ENCODE results near the gene PHAX.
A peak's percentile ranks its signal among the peaks of the same experiment; 100 is the strongest.
"Not testable (repeated sequence)": the region's sequence is repeated elsewhere in the genome, so short reads cannot be mapped to it uniquely, and the experiment has no call there.

PHAX gene, protein sequence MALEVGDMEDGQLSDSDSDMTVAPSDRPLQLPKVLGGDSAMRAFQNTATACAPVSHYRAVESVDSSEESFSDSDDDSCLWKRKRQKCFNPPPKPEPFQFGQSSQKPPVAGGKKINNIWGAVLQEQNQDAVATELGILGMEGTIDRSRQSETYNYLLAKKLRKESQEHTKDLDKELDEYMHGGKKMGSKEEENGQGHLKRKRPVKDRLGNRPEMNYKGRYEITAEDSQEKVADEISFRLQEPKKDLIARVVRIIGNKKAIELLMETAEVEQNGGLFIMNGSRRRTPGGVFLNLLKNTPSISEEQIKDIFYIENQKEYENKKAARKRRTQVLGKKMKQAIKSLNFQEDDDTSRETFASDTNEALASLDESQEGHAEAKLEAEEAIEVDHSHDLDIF

DNA sequence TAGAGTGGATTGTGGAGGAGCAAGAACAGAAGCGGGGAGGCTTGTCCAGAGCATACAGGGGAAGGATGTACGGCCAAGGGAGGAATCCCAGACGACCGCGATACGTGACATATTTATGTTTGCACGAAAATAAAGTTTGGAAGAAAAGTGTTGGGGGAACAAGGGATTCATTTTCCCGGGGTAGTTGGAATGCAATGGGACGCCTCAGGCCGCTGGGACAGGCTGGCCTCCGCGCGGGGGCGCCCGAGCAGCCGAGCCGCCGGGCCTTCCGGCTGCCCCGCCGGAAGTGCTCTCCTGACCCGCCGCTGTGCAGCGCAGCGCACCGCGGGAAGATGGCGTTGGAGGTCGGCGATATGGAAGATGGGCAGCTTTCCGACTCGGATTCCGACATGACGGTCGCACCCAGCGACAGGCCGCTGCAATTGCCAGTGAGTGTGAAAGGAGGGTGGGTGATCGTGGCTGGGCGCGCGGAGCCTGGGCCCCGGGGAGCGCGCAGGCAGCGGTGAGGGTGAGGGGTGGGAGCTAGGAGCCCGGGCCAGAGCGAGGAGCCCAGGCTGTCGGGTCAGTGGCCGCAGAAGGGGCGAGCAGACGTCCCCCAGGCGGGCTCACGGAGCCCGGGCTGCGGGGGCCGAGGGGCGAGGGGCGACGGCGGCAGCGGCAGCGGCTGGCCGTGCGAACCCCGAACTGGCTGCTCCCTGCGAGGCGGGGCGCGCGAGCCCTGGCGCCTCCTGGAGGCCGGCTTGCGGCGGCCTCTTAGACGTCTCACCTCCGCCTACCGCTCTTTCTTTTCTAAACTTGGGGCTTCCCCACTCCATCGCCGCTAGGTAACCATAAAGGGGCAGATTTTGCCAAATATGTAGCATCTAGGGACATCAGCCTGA lies at the start of gene PHAX:
Gene PHAX, plus strand, starts transcription at position 317 of the 881 bp plus-strand sequence. Its CDS starts 16 bp downstream, at position 333.
- H3K4me3 ChIP-seq (ENCODE audit: low read depth, low read length) = peak within 1 kb of the TSS; percentile 98
- TF ChIP-seq, protein P1, sequence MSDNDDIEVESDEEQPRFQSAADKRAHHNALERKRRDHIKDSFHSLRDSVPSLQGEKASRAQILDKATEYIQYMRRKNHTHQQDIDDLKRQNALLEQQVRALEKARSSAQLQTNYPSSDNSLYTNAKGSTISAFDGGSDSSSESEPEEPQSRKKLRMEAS (IDR thresholded peaks at IDR 0.05; ENCODE audit: low read depth, low read length) = peak; percentile 22; the same call in 1 of the 2 replicates
- TF ChIP-seq POLR2A (IDR thresholded peaks at IDR 0.05; ENCODE audit: extremely low read depth, insufficient read length) (peak; percentile 66), MYC (IDR thresholded peaks at IDR 0.05; ENCODE audit: low read depth, low read length) (0 out of 2 replicates have a peak, but pooled peaks have one; percentile 7)
- TF ChIP-seq, protein P2, sequence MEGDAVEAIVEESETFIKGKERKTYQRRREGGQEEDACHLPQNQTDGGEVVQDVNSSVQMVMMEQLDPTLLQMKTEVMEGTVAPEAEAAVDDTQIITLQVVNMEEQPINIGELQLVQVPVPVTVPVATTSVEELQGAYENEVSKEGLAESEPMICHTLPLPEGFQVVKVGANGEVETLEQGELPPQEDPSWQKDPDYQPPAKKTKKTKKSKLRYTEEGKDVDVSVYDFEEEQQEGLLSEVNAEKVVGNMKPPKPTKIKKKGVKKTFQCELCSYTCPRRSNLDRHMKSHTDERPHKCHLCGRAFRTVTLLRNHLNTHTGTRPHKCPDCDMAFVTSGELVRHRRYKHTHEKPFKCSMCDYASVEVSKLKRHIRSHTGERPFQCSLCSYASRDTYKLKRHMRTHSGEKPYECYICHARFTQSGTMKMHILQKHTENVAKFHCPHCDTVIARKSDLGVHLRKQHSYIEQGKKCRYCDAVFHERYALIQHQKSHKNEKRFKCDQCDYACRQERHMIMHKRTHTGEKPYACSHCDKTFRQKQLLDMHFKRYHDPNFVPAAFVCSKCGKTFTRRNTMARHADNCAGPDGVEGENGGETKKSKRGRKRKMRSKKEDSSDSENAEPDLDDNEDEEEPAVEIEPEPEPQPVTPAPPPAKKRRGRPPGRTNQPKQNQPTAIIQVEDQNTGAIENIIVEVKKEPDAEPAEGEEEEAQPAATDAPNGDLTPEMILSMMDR (IDR thresholded peaks at IDR 0.05; ENCODE audit: low read depth, low read length) = peak; percentile 76
- peak; percentile 87 for DNase-seq (ENCODE audit: low read depth)

DNA sequence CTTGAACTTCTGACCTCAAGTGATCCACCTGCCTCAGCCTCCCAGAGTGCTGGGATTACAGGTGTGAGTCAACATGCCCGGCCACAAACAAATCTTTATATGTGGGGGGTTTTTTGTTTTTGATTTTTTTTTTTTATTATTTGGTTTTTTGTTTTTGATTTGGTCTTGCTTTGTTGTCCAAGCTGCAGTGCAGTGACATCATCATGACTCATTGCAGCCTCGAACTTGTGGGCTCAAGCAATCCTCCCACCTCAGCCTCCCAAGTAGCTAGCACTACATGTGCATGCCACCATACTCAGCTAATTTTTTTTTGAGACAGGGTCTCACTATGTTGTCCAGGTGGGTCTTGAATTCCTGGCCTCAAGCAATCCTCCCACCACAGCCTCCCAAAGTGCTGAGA lies 48.1 kb upstream of the PHAX start:
- TF ChIP-seq, protein P2 (IDR thresholded peaks at IDR 0.05; ENCODE audit: low read depth, low read length) = no peak
- TF ChIP-seq MYC (IDR thresholded peaks at IDR 0.05; ENCODE audit: low read depth, low read length) (no peak), POLR2A (IDR thresholded peaks at IDR 0.05; ENCODE audit: extremely low read depth, insufficient read length) (no peak)
- TF ChIP-seq, protein P1 (IDR thresholded peaks at IDR 0.05; ENCODE audit: low read depth, low read length) = no peak
- no peak overlapping the region for H3K4me3 ChIP-seq (ENCODE audit: low read depth, low read length)
- DNase-seq (ENCODE audit: low read depth) = no peak

DNA sequence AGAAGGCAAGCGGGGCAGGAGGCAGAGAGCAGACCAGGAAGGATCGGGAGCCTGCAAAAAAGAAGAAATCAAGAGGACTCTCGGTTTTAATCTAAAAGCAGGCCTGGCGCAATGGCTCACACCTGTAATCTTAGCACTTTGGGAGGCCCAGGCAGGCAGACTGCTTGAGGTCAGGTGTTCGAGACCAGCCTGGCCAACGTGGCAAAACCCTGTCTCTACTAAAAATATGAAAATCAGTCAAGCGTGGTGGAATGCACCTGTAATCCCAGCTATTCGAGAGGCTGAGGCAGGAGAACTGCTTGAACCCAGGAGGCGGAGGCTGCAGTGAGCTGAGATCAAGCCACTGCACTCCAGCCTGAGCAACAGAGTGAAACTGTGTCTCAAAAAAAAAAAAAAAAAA lies 45.6 kb upstream of the PHAX start:
- H3K4me3 ChIP-seq (ENCODE audit: low read depth, low read length); DNase-seq (ENCODE audit: low read depth): not testable (repeated sequence)

DNA sequence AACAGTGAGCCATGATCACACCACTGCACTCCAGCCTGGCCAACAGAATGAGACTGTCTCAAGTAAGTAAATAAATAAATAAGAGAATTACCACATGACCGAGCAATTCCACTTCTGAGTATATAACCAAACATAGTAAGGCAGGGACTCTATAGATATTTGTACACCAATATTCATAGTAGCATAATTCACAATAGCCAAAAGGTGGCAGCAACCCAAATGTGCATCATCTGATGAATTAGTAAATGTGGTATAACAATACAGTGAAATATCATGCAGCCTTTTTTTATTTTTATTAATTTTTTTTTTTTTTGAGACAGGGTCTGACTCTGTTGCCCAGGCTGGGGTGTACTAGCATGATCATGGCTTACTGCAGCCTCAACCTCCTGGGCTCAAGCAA lies 38.8 kb upstream of the PHAX start:
- H3K4me3 ChIP-seq (ENCODE audit: low read depth, low read length) = no peak overlapping the region
- TF ChIP-seq, protein P2 (IDR thresholded peaks at IDR 0.05; ENCODE audit: low read depth, low read length) = no peak
- TF ChIP-seq MYC (IDR thresholded peaks at IDR 0.05; ENCODE audit: low read depth, low read length) = no peak
- TF ChIP-seq, protein P1 (IDR thresholded peaks at IDR 0.05; ENCODE audit: low read depth, low read length) = no peak
- TF ChIP-seq POLR2A (IDR thresholded peaks at IDR 0.05; ENCODE audit: extremely low read depth, insufficient read length) = no peak

DNA sequence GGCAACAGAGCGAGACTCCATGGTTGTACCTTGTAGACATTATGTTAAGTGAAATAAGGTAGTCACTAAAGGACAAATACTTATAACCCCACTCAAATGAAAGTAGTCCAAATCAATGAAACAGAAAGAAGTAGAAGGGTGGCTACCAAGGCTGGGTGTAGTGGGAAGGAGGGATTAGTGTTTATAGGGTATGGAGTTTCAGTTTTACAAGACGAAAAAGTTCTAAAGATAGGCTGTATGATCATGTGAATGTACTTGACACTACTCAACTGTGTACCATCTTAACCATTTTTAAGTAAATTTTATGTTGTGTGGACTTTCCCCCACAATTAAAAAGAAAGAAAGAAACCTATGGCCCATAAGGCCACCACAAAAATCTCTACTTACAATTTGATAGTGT lies 37.9 kb upstream of the PHAX start:
- TF ChIP-seq POLR2A (IDR thresholded peaks at IDR 0.05; ENCODE audit: extremely low read depth, insufficient read length) (no peak), MYC (IDR thresholded peaks at IDR 0.05; ENCODE audit: low read depth, low read length) (no peak)
- TF ChIP-seq, protein P2 (IDR thresholded peaks at IDR 0.05; ENCODE audit: low read depth, low read length) = no peak
- TF ChIP-seq, protein P1 (IDR thresholded peaks at IDR 0.05; ENCODE audit: low read depth, low read length) = no peak
- no peak for DNase-seq (ENCODE audit: low read depth)
- no peak overlapping the region for H3K4me3 ChIP-seq (ENCODE audit: low read depth, low read length)

More for the DNA sequence above, 38.8 kb upstream of the PHAX start:
- DNase-seq (ENCODE audit: low read depth) = no peak
